Hindlimb muscle (tissue), 1 donor: ENCODE data around the gene NDE1. TPM values are rescaled to one million over a fixed set of nuclear protein-coding genes. Genes with fewer than 3 reads are reported as not detected.
A peak's percentile ranks its signal among the peaks of the same experiment; 100 is the strongest.

Experiments
- DNase-seq: peaks from one replicate; pipeline ENCODE4 v3.0.0-alpha.2; 2013
- polyA plus RNA-seq: library from polyadenylated mRNA; unstranded; fragments of 120-200 nt; gene quantifications from one replicate; pipeline ENCODE4 v1.2.1, GENCODE V29; 2013; ENCODE audit not compliant: insufficient read length

Gene NDE1
- polyA plus RNA-seq, 1 donor: 23.0 TPM

DNA sequence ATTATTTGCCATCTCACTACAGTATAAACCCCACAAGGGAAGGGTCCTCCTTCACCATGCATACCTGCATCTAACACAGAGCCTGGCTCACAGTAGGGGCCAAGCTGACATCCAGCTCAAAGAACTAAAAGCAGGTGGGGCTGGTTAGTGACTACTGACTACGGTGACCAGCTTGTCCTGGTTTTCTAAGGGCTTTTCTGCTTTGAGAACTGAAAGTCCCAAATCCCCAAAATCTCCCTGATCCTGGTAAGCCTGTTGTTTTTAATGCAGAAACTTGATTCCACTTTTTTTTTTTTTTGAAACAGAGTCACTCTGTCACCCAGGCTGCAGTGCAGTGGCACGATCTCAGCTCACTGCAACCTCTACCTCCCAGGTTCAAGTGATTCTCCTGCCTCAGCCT, 89.4 kb downstream of the NDE1 start:
- no peak for DNase-seq

- DNase-seq: no peak
Observed at GRCh38 chr16:15739950-15740349, 89.9 kb downstream of the NDE1 start.

GRCh38 chr16:15741207-15741871, 91.3 kb downstream of the NDE1 start:
- DNase-seq: no peak

DNA sequence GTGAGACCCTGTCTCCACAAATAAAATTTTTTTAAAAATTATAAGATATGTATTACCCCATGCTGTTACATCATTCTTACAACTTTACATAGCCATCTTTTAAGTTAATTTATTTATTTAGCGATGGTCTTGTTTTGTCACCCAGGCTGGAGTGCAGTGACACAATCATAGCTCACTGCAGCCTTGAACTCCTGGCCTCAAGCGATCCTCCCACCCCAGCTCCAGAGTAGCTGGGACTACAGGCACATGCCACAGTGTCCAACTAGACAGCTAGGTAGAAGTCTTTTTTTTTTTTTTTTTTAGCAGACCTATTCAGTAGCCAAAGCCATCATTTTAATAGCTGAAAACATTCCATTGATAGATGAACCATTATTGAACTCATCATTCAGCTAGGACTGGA, 92.7 kb downstream of the NDE1 start:
- no peak for DNase-seq

DNA sequence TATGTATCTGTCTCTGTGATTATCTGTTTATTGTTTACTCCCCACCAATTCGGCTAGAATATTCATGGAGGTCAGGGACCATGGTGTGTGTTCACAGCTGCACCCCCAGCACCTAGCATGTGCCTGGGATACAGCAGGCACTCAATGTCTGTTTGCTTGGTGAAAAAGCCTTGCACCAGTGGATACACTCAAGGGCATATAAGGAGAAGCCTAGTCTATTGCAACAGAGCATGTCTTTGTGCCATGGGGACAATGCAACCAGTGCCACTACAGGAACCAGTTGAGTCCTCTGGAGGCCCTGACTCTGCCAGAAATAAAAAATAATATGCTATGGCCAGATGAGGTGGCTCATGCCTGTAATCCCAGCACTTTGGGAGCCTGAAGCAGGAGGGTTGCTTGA, 93.6 kb downstream of the NDE1 start:
- no peak for DNase-seq

GRCh38 chr16:15746332-15746731, 96.3 kb downstream of the NDE1 start:
- DNase-seq: no peak

- no peak for DNase-seq
Observed at GRCh38 chr16:15747937-15748336, 97.9 kb downstream of the NDE1 start.

- DNase-seq: no peak
Observed at GRCh38 chr16:15748654-15749053, 98.6 kb downstream of the NDE1 start.

DNA sequence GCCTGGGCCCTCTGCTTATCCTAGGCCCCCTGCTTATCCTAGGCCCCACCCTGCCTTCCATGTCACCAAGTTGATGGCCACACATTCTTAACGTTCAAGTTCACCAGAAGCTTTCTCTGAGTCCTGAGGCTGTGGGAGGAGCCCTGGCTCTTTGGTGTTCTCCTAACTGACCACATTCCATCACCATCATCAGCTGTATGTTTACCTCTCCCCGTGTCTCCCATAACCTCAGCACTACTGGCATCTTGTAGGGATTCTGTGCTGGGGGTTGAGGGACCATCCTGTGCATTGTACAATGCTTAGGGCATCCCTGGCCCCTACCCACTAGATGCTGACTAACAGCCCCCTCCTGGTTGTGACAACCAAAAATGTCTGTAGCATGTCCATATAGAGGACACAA, 99.3 kb downstream of the NDE1 start:
- DNase-seq: no peak

DNA sequence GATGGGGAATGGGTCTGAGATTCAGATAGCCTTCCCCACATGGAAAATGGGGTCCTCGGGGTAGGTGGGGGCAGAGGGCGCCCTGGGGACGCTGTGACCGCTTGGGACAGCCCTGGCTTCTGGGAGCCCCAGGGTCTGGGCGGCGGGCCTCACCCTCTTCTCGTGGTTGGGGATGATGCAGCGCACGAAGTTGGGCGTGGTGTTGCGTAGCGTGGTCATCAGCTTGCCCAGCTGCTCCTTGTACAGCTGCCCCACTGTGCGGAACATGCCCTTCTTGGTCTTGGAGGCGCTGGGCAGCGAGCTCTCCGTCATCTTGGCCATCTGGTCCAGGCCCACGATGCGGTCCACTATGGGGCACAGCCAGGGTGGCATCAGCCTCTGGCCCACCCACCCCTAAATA, 99.9 kb downstream of the NDE1 start:
- DNase-seq: no peak

GRCh38 chr16:15751940-15752339, 101.9 kb downstream of the NDE1 start:
- DNase-seq: no peak

DNA sequence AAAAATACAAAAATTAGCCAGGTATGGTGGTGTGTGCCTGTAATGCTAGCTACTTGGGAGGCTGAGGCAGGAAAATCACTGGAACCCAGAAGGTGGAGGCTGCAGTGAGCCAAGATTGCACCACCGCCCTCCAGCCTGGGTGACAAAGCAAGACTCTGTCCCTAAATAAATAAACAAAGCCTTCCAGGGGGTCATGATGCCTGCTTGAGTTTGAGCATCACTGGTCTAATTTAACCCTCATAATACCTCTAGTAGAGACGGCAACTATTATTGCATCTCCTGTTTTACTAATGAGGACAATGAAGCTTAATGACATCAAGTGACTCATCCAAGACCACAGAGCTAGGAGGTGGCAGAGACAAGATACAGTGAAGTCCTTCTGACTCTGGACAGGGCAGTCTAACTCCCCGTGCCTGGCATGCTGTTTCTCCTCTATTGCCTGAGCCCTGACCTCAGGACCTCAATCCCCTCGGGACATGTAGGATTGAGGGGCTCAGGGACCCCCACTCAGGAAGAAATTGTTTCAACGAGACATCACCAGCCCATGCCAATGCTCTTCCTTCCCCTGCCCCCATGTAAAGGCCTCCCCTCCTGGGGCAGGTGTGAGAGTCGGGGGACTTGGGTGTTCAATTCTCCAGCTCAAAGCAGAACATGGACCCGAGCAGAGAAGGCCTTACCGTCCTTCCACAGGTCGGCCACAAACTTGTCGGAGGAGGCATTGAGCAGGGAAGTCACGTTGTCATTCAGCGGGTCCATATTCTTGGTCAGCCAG, 102.9 kb downstream of the NDE1 start:
- DNase-seq: no peak

GRCh38 chr16:15754821-15755534, 104.9 kb downstream of the NDE1 start:
- no peak for DNase-seq

DNA sequence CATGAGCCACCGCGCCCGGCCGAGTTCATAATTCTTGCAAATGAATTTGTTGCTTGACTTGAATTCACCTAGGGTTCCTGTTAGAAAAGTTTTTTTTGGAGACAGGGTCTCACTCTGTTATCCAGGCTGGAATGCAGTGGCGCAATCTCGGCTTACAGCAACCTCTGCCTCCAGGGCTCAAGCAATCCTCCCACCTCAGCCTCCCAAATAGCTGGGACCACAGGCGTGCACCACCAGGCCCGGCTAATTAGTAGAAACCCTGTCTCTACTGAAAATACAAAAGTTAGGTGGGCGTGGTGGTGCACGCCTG, 107.0 kb downstream of the NDE1 start:
- DNase-seq: no peak

GRCh38 chr16:15757630-15758251, 107.7 kb downstream of the NDE1 start:
- DNase-seq: no peak

DNA sequence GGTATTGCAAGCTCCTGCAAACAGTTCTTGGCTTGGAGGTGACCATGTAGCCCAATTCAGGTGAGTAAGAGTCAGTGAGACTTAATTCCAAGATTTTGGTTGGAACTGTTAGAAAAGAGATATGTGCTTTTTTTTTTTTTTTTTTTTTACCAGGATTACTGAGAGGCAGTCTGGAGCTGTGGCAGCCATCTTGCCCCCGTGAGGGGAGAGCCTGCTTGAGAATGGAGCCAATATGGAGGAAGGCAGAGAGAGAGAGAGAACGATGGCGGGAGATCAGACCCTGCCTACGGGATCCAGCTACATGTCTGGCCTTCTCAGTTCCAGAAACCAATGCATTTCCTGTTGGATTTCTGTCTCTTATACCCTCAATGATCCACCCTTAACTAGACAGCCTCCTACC, 109.0 kb downstream of the NDE1 start:
- DNase-seq: no peak

GRCh38 chr16:15760129-15760528, 110.1 kb downstream of the NDE1 start:
- no peak for DNase-seq

DNA sequence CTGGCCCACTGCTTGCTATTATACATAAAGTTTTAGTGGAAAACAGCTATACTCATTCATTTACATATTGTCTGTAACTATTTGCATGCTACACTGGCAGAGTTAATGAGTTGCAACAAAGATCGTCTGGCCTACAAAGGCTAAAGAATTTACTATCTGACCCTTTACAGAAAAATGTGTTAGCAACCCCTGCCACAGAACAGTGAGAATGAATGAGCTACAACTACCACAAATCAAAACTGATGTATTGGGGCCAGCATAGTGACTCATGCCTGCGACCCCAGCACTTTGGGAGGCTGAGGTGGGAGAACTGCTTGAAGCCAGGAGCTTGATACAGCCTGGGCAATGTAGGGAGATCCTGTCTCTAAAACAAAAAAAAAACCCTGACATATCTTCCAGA, 114.1 kb downstream of the NDE1 start:
- DNase-seq: no peak

GRCh38 chr16:15765116-15765515, 115.1 kb downstream of the NDE1 start:
- no peak for DNase-seq

DNA sequence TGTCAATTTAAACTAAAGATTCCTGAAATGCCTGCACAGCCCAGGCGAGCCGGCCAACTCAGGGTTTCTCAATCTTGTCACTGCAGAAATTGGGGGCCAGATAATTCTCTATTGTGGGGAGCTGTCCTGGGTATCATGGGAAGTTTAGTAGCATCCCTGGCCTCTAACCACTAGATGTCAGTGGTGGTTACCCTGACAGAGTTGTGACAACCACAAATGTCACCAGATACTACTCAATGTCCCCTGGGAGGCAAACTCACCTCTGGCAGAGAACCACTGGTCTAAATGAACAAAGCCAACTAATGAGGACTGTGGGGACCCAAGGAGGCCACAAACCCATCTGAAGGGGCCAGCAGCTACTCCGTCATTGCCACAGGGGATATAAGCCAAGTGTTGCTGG, 115.8 kb downstream of the NDE1 start:
- peak; percentile 25 for DNase-seq

- no peak for DNase-seq
Observed at GRCh38 chr16:15766918-15767317, 116.9 kb downstream of the NDE1 start.

GRCh38 chr16:15768201-15768600, 118.2 kb downstream of the NDE1 start:
- DNase-seq: no peak

DNA sequence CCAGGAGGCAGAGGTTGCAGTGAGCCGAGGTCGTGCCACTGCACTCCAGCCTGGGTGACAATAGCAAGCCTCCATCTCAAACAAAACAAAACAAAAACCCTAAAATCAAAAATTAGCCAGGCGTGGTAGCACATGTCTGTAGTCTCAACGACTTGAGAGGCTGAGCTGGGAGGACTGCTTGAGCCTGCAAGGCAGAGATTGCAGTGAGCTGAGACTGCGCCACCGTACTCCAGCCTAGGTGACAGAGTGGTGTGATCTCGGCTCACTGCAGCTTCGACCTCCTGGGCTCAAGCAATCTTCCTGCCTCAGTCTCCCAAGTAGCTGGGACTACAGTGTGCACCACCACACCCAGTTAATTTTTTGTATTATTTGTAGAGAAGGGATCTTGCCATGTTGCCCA, 119.2 kb downstream of the NDE1 start:
- DNase-seq: no peak

- peak; percentile 35 for DNase-seq
Observed at GRCh38 chr16:15770107-15770506, 120.1 kb downstream of the NDE1 start.
